Glomerular visceral epithelial cell (primary cell): ENCODE data around the gene FOXQ1.
A peak's percentile ranks its signal among the peaks of the same experiment; 100 is the strongest.
"Not testable (repeated sequence)": the region's sequence is repeated elsewhere in the genome, so short reads cannot be mapped to it uniquely, and the experiment has no call there.

Experiments
- DNase-seq: peaks from one replicate; pipeline ENCODE4 v3.0.0-alpha.2; 2016; ENCODE audit errors: extremely low spot score

FOXQ1 gene

DNA sequence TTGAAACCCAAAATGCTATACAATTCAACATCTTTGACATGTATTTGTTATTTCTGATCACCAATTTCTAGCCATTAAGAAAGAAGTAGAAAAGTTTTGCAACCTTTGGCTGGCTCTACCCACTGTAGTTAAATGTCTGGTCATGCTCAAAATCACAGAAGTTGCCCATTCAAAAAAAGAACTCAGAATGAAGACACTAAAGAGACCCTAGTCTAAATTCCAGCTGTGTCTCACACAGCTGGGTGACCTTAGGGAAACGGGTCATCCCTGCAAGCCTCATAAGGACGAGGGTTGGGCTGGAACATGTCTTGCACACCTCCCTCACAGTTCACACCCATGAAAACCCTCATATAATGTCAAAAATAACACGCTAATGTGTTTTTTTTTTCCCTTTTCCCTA lies 10.3 kb downstream of the FOXQ1 start:
- DNase-seq = no peak

DNA sequence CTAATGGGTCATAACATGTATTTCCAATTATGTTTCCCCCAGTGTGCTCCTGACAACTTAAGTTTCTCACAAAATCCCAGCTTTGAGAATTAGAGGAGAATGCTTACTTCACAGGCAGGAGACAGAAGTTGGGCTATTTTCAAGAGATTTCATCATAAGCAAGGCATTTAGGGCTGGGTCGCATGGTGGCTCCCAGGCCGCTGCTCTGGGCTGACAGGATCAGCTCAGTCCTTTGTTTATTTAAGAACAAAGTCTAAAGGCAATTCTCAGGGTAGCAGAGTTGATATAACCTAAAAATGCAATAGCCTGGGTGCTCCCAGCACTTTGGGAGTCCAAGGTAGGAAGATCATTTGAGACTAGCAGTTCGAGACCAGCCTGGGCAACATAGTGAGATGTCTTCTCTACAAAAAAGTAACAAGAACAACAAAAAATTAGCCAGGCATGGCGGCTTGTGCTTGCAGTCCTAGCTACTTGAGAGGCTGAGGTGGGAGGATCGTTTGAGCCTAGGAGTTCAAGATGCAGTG lies 10.9 kb downstream of the FOXQ1 start:
- no peak for DNase-seq

DNA sequence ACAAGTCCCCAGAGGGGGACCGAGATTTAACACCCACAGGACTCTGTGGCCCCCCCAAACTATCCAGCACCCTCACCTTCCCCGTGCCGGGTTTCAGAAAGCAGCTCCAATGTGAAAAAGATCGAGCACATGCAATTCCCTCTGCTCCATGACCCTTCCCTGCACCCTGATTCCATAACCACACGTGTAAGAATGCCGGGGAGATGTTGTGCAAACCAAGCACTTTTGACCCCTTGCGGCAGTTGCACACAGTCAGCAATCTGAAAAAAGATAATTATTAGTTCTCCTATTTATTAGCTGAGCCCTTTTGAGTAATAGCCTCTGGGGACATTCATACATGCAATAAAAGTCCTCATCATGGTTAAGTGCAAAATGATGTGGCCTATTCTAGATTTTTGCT lies 13.0 kb downstream of the FOXQ1 start:
- DNase-seq = no peak

DNA sequence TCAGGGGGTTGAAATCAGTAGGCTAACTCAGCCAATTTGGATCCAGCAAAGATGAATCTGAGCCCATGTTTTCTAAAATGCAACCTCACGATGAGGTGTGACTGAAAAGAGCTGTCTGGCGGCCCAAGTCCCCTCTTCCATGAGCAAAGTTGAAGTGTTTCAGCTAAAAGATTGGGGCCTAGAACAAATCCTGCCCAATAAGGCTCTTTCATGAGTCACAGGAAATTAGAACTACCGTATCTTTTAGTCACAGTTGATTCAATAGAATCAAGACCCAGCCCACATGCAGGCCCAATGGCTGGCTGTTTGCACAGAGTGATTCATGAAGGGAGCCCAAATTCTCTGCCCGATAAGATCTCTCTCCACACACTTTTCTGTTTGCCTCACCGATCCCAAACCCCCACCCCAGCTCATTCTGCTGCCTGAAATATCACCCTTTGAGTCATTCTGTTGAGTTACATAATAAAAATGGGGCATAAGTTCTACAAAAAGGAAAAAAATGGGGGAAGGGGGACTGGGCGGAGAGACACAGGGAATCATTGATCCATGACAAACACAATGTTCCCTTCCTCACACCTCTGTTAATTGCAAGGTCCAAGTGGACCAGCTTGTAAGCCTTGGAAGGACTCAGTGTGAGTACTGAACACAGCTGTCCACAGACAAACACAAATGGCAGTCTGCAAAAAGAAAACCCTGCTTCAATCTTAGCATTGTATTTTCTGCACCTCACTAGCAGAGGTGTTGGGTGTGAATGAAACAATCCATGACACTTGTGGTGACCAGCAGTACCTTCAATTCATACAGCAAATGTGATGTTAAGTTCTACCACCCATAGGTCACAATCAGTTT lies 13.8 kb downstream of the FOXQ1 start:
- DNase-seq = peak; percentile 11

DNA sequence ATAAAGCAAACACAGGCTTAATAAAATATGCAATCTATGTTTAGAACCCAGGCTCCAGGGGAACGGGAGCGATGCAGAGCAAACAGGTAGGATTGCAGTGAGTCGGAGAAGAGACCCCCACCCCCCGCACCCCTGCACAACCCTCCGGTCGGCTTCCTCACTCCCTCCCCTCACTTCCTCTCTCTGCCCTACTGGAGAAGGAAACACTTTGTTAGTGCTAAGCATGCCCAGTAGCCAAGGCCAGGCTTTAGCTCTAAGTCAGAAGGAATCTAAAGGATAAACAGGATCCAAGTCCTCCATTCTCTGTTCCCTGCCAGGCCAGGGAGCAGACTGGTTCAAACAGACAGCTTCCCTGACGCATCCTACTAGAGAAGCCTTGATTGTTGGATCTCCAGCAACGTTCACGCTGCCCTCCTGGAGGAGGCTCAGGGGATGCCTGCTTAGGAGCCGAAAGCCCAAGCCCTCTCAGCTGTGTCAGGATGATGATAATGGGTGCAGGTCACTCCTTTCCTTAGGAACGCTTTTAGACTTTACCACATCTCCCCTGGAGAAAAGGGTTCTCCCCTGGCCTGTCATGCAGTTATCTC lies 14.7 kb downstream of the FOXQ1 start:
- DNase-seq = no peak

DNA sequence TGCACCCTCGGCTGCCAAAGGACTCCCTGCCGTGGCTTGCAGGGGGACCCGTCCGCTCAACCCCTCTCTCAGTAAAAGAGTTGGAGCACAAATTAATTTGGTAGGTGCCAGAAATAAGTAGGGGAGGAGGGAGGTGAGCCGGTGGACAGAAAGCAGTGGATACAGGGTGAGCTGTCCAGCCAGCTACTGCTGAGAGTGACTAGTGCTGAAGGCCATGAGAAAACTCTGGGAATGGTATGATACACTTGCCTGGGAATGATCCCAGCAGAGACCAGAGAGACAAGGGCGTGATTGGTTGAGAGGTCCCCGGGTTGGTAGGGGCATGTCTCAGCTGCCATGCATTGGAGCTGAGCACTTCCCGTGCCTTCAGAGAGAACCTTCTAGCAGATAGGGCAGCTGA lies 15.7 kb downstream of the FOXQ1 start:
- no peak for DNase-seq

DNA sequence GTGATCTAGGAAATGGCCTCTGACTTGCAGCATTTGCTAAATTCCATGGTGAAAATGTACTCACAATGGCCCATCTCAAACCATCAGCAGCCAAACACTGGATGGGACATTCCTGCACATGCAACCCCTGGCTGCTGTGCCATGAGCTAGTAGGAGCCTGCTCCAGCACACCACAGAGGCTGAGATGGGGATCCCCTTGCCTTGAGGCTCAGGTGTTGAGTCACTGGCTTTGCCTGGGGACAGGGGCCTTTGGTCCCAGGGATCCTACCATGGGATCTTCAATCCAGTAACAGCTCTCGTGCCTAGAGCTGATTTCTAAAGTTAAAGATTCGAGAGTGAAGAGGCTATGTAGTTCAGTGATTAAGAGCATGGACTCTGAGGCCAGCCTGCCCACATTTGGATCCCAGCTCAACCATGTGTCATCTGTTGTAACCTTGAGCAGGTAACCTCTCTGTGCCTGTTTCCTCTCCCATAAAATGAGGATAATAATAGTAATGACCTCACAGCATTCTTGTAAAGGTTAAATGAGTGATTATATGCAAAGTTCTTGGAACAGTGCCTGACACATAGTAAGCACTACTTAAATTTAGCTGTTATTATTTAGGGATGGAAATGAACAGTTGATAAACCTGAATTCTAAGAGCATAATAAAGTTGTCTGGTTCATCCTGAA lies 16.4 kb downstream of the FOXQ1 start:
- DNase-seq = no peak

DNA sequence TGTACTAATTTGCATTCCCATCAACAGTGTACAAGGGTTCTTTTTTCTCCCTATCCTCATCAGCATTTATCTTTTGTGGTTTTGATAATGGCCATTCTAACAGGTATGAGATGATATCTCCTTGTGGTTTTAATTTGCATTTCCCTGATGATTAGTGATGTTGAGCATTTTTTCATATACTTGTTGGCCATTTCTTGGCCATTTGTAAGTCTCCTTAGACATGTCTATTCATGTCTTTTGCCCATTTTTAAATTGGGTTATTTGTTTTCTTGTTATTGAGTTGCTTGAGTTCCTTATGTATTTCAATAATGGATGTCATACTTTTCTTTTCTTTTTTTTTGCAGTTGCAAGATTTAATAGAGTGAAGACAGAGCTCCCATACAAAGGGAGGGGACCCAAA lies 17.8 kb downstream of the FOXQ1 start:
- DNase-seq = no peak

DNA sequence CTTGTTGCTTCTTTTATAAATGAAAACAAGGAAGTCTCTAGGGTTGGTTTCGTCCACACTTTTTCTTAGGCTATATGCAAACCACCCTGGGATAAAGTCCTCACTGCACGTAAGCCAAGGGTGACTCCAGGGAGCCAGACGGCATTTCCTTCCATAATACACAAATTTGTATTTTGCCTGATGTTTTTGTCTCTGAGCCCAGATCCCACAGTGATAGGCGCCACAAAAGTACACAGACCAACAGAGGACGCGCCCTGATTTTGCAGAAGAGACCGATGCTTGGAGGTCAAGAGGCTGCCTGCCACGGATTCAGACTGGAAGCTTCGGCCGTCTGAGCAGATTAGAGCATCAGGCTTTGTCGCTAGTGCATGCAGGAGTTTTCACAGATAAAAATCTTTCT lies 22.8 kb downstream of the FOXQ1 start:
- no peak for DNase-seq

DNA sequence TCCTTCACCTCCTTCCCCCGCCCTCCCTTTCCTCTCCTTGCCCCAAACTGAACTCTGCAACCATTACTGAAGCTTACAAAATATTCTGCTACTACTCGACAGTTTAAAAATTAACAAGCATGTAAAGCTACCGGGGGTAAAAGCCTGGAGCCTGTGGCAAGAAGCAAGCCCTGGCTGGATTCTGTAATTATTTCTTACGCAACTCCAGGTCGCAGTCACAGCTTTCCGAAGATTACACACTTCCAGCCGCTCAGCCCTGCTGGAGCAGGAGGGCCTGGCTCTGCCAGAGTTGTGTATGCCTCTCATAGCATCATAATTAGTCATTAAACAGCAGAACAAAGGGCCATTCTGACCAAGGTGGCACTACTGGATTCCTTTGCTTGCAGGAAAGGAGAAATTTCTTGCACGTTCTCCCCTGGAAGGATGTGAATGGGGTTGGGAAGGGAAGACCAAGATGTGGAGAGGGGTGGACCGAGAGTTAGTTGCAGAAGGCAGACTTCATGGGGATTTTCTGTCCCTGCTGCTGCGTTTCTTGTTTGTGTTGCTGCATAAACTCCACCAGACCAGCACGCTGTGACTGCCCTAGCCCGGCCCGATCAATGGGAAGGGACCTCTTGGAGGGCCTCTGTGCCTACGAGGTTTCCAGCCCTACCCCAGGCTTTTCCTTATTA lies 23.6 kb downstream of the FOXQ1 start:
- DNase-seq = peak; percentile 91

DNA sequence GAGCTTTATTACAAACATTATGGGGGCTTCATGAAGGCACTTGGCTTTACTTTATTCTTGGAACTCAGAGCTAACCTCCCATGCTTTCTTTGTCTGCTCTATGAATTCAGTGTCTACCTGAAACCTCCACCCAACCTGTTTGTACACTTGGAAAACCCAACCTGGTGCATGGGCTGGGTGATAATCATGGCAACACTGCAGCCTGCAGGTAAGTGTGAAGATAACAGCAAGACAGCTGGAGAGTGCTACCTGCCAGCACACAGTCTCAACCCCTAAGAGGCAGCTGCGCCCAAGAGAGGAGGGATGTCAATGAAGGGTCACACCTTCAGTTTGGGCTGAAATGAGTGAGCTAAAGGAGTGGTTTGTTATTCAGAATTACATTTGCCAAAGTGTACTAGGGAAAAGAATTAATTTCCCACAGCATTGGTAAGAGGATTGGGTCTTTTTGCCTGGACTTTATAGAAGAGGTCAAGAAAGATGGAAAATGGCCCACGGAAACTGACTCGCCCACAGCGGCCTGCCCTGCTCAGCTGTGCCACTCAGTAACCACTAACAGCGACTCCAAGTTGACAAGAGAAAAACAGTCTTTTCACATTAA lies 24.4 kb downstream of the FOXQ1 start:
- peak; percentile 46 for DNase-seq

DNA sequence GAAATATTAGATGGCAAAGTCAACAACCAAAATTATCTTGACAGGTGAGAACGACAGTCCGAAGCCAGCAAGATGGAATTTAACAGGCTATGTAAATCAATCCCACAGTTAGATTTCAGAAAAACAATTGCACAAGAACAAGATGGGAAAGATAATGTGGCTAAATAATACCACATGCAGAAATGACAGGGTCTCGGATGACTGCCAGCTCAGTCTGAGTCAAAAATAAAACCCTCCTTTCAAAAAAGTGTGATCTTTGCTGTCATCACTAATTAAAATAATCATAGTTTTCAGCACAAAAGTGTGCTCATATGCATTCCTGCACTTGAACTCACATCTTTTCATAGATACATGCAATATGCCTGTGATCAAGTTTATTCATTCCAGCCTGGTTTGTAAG lies 25.9 kb downstream of the FOXQ1 start:
- no peak for DNase-seq

DNA sequence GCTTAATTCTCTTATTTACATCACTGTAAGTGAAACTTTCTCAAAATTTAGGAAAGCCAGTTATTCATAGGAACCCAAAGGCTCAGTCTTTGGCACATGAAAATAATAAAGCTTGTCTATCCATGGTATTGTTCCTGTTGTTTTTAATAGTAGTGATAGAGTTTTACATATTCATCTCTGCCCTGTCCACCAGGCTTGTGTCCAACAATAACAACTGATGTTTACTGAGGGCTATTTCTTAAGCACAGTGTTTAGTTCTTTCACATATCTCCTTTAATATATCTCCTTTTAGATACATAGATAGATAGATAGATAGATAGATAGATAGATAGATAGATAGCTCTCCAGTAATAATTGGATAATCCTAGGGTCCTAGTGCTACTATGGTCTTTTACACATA lies 34.2 kb downstream of the FOXQ1 start:
- no peak for DNase-seq

DNA sequence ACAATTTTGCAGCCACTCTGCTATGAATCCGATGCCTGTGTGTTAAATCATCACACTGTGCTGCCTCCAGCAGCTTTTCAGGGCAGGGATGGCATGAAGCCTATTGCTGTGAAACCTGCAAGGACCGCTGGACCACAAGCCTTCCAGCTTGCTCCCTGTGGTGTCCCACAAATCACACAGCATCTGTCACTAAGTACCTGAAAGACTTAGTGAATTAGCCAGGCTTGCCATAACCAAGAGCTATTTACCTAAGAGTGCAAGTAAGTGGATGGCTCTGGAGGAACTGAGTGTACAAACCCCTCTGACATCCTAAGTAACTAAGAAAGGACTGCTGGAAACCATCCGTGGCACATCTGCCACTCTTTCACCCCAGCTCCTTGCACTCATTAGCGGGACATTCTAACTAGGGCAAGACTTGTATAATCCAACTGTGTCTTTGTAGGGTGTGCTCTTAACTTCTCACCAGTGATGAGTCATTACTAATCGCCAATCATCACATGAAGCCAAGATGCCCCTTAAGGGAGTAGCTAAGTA lies 34.7 kb downstream of the FOXQ1 start:
- DNase-seq = no peak

DNA sequence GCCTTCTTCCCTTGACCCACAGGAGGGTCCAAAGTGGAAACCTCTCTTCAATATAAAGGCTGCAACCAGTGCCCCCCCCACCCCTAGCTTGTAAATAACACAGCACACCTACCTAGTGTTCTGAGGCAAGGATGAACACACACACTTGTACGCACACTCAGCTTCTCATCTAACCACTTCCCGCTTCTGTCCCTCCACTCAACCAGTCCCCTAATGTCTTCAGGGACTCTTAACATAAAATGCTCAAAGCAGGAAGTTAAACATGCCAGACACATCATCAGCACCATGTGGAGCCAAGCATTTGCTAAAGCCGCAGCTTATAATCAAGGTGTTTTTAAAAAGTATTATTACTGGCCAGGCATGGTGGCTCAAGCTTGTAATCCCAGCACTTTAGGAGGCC lies 35.3 kb downstream of the FOXQ1 start:
- DNase-seq = no peak

DNA sequence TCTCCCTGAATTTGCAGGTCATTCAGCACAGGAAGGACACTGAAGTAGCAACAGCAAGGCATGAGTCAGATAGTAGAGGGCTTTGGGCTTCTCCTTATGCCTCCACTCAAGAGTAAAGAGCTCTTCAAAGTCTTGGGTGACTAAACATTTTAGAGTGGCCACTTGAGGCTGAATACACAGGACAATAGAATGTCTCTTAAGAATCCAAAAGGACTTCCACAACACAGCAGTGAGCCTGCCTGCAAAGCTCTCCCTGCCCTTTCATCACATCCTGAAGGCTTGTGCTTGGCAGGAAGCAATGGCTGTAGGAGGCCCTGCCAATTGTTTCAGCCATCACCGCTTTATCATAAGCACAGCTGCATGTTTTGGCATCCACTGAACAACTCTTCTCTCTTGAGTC lies 36.8 kb downstream of the FOXQ1 start:
- no peak for DNase-seq

DNA sequence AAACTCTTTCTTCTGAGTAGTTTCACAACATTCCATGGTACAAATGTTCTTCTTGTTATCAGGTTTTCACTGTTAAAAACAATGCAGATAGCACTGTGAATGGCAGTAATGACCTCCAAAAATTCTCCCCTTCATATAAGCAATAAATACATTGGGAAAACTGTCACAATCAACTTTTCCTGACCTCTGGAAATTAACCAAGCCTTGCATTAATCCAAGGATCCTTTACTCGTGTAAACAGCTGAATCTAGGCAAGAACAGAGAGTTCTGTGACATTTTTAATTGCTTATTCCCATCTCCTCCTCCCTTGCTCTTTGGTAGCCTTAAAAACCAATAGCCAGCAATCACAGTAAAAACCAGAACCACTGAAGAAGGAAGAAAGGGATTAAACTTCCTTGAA lies 37.8 kb downstream of the FOXQ1 start:
- DNase-seq = no peak

DNA sequence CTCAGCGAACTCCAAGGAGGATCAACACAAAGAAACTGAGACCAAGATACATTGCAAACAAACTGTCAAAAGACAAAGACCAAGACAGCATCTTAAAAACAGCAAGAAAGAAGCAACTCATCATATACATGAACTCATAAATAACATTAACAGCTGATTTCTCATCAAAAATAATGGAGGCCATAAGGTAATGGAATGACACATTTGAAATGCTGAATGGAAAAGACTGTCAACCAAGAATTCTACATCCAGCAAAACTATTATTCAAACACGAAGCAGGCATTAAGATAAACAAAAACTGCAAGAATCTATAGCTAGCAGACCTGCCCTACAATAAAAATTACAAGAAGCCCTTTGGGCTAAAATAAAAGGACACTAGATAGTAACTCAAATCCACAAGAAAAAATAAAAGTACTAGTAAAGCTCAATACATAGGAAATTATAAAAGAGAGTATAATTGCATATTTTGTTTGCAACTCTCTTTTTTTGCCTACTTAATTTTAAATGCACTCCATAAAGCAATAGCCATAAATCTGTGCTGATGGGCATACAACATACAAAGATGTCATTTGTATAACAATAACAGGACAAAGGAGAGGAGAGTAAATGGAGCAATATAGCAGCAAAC lies 39.6 kb downstream of the FOXQ1 start:
- DNase-seq = no peak

DNA sequence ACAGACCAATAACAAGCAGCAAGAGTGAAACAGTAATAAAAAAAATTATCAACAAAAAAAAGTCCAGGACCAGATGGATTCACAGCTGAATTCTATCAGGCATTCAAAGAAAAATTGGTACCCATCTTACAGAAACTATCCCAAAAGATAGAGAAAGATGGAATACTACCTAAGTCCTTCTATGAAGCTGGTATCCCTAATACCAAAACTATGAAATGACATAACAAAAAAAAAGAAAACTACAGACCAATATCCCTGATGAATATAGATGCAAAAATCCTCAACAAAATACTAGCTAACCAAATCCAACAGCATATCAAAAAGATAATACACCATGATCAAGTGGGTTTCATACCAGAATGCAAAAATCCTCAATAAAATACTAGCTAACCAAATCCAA lies 43.2 kb downstream of the FOXQ1 start:
- DNase-seq = not testable (repeated sequence)

DNA sequence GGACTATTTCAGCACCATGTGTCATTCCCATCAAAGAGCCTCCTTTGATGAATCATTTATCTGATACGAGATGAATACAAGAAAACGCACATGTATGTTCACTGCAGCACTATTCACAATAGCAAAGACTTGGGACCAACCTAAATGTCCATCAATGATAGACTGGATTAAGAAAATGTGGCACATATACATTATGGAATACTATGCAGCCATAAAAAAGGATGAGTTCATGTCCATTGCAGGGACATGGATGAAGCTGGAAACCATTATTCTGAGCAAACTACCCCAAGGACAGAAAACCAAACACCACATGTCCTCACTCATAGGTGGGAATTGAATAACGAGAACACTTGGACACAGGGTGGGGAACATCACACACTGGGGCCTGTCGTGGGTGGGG lies 49.8 kb downstream of the FOXQ1 start:
- DNase-seq = not testable (repeated sequence)

DNA sequence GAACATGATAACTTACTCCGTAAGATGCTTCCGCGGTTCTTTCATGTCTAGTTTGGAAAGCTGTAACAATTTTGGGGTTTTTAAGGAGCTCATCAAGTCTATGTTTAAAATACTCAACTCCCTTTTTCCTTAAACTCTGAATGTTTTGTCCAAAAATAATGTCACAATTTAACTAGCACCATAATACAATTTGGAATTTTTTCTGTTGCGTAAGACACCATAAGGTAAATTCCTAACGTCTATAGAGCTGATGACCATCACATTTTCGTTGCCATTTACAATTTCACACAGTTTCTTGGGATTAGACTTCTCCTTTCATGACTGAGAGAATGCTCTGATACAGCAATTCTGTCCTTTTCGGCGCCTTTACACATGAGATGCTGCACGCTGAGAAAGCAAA lies 50.7 kb downstream of the FOXQ1 start:
- no peak for DNase-seq
